Right kidney (tissue), 9 donors: ENCODE data around the gene STAMBPL1.
A peak's percentile ranks its signal among the peaks of the same experiment; 100 is the strongest.
"Not testable (repeated sequence)": the region's sequence is repeated elsewhere in the genome, so short reads cannot be mapped to it uniquely, and the experiment has no call there.

Experiments used
- DNase-seq: peaks from one replicate; pipeline ENCODE4 v3.0.0-alpha.2; 2016
- long read RNA-seq, 8 donors: transcript quantifications; one replicate each; lab custom pipeline, GENCODE V29; 2026

Gene STAMBPL1
- long read RNA-seq, donor 1 = 0 reads
- long read RNA-seq, donor 2 = 0 reads
- long read RNA-seq, donor 3 = 0 reads
- long read RNA-seq, donor 4 = 0 reads
- long read RNA-seq, donor 5, partial matches to known transcripts = 141 of 241 reads
- long read RNA-seq, donor 5, other reads (novel, unspliced or antisense) = 99 of 241 reads
- long read RNA-seq, donor 6 = 0 reads
- long read RNA-seq, donor 7 = 0 reads
- long read RNA-seq, donor 8 = 0 reads

- no peak for DNase-seq
Measured at GRCh38 chr10:88879534-88880281, at the start of gene STAMBPL1. TSS of gene STAMBPL1 (plus strand) at chr10:88880245. CDS start at chr10:88901709, 21,464 bp downstream.

DNA sequence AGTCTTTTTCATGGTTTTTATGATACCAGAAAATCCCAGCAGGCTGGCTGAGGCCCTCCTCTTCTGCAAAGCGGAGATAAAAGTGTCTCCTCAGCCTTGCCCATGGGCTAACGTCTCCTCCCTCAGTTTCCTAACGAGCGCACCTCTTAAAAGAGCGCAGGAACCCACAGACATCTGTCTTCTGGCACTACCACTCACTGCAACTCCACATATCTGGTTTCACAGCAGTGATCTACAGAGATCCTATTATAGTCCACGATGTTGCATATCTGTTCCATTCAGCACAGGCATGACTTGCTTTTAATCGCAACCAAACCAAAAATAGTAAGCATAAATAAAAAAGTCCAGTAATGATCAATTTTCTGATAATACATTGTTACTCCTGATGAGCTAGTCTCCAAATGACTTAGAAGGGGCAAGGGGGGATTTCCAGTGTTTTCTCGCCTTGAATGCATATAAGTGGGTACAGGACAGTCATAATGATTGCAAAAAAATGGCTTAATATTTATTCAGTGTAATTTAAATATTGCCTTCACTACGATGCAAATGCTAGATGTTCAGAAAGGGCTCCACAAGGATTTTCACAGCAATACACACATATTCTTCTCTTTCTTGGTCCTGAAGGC lies 49.3 kb upstream of the STAMBPL1 start:
- DNase-seq = no peak

DNA sequence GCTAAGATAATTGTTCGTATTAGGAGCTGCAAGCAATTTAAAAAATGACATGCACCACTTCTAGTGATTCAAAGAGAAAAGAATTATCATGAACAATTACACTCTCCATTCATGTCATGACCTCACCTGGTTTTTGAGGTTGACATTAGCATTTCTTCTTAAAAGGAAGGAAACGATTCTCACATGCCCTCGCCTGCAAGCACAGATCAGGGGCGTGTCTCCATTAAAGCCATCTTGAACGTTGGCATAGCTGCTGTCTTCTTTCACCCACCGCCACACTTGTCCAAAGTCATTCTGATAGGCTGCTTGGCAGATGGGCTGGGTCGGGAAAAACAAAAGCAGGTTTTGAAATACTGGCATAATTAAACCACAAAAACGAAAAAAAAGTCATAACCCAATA lies 48.3 kb upstream of the STAMBPL1 start:
- no peak for DNase-seq

GRCh38 chr10:88832376-88832775 lies 47.7 kb upstream of the STAMBPL1 start:
- DNase-seq = no peak

DNA sequence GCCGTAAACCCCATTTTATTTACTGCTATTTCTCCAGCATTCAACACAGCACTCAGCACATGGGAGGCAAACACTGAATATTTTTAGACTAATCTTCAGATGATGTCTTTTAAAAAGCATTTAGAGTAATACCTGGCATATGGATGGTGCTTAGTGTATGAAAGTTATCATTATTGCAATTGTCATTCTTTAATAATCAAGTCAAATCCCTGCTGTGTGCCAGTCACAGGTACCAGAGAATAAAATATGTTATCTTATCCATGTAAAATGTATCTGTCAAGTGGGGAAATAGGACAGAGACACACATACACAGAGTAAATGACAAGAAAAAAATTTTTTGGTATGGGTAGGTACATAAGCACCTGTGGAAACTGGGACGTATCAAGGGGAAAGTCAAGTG lies 46.9 kb upstream of the STAMBPL1 start:
- no peak for DNase-seq

DNA sequence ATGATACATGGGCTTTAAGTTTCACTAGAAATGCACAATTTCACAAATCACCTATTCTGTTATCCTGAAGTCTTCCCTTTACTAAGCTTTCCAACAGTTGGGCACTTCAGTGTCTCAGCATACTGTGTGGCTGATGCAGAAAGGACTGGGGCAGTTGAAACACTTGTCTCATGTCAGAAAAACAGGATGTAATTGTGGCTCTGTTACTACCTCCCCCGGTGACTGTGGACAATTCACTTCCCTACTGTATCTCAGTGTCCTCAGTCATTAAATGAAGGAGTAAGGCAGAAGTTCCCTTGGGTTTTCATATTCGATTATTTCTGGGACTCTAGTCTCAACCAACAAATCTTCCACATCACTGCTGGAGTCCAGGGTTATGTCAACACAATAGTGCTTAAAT lies 46.3 kb upstream of the STAMBPL1 start:
- no peak for DNase-seq

DNA sequence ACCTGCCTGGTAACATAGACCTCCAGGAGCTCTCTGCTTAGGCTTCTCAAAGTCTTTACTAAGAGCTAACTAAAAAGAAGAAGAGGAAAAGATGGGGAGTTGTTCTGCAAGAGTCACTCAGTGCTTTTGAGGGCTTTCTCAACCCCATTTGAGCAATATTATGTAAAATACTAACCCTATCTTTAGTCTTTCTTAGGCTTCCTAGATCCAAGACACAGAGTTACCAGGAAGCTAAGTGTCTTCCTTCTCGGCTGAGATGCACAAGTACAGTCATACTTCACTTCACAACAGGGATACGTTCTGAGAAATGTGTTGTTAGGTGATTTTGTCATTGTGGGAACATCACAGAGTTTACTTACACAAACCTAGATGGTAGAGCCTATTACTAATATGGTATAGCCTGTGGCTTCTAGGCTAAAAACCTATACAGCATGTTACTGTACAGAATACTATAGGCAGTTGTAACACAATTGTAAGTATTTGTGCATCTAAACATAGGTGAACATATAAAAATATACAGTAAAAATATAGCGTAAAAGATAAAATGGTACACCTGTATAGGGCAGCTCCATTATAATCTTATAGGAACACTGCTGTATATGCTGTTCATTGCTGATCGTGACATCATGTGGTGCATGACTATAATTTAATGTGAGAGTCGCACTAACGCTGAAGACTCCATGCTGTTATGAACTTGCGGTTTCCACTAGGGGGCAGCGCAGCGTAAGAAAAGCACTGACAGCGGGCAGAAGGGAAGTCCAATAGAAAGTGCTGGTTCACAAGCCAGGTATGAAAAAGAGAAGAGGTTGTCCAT lies 44.7 kb upstream of the STAMBPL1 start:
- DNase-seq = peak; percentile 25

GRCh38 chr10:88835910-88836221 lies 44.2 kb upstream of the STAMBPL1 start:
- DNase-seq = no peak

GRCh38 chr10:88837632-88838031 lies 42.4 kb upstream of the STAMBPL1 start:
- DNase-seq = not testable (repeated sequence)

- no peak for DNase-seq
Measured at GRCh38 chr10:88838766-88839350, 41.2 kb upstream of the STAMBPL1 start.

DNA sequence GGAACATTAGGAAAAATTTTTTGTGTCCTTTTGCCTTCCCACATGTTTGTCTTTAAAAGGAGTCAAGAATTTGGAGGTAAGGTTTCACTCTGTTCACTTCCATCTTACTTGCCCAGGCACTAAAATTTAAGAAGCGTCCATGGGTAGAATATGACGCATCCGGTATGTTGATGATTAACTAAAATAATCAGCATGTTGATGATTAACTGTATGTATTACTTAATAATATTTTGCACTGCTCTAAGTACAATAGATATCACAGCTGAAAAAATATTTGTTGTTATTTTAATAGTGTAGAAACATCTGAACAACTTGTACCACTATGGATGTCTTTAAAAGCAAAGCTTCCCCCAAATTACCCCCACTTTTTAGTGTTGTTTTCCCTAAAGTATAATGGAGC lies 39.9 kb upstream of the STAMBPL1 start:
- DNase-seq = no peak

- no peak for DNase-seq
Measured at GRCh38 chr10:88840881-88841280, 39.2 kb upstream of the STAMBPL1 start.

DNA sequence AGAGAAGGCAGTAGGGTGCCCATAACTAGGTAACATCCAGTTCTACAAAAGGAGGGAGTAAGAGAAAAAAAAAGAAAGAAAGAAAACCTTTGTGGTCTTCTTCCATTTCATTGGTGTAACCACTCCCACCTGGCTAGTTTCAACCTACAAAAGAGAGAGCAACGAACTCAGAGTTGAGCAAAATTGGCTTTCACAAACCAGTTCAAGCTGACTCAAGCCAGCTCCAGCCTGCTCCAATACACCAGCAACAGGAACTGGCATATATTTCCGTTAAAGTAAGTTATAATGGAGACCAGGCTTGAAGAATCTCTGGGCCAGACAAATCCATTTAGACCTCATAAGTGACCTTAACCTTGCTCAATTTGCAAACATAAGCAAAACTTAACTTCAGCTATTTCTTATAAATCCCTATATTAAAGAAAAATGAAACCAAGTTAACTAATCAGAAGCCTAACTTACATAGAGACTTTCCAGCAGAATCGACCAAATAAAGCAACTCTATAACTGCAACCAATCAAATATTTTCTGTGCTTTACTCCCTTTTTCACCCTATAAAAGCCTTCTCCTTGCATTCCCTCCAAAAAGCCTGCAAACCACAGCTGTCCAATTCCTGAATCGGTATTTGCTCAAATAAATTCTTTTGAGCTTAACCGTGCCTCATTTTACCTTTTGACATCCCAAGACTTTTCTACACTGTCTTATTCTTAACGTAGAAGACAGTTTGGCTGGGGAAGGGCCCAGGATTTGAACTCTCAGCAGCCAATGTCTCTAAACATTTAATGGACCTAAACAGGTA lies 38.5 kb upstream of the STAMBPL1 start:
- no peak for DNase-seq

DNA sequence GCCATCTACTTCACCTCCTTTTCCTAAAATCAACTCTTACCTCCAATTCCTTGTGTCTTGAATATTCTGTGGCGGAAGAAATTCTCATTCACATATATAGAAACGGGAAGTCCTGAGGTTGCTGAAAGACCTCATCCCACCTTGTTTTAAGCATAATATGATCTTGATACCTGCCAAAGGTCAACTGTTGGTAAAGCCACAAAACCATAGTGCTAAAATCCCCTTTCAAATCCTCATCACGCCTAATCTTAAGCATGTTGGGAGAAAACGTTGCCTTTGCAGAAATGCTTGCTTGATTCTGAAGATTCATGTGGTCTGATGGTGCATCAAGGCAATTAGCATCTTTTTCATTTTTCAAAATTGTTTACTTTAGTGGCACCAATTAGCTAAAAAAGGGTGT lies 36.9 kb upstream of the STAMBPL1 start:
- DNase-seq = no peak

GRCh38 chr10:88848499-88848898 lies 31.5 kb upstream of the STAMBPL1 start:
- no peak for DNase-seq

DNA sequence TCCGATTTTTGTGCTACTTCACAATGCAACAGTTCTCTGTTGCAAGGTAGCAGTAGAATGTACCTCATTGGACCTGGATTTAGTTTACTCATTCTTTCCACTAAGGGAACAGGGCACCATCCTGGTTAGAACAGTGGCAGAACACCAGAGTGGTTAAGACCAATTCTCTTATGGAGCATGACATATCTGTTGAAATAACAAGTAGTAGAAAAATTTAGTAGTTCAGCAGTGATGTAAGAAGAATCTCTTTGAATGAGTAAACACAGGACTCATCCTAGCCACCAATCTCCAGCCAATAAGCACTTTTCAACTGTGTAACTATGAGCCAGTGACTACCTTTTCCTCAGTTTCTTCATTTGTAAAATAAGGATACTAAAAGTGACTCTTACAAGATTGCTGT lies 30.8 kb upstream of the STAMBPL1 start:
- no peak for DNase-seq

DNA sequence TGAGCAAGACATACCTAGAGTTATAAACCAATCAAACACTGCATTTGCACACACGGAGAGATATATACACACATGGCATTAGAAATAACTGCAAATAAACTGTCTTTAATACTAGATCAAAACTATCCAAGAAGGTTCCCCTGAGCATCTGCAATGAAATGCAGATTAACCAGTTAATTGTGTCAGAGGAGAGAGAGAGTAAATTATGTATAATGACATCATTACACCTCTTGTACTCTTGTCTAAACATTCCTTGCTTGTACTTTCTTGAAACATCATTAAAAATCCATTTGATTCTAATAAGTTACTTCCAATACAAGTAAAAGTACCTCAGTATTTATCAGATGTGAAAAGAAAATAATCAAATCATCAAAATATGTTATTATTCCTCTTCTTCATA lies 29.3 kb upstream of the STAMBPL1 start:
- no peak for DNase-seq

DNA sequence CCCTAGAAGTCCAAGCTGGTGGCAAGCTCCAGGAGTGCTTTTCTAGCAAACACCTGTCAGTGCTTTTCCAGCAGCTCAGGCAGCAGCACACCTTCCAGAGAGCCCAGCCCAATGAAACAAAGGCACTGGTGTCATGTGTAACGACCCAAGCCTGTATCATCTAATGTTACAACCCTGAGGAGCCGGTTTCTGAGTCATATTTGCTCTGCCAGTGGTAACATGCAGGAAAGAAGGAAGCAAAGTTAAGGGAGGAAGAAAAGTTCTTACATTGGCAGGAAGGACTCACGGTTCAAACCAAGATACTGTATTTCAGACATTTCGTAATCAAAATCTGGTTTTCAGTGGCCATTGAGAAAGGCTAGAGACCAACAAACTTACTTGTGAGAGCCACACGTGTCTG lies 28.3 kb upstream of the STAMBPL1 start, which contains the start of gene ANKRD22:
Gene ANKRD22 (minus strand): TSS at position 139 of the 400 bp plus-strand sequence. CDS start 237 bp downstream, outside the sequence.
- DNase-seq = no peak

DNA sequence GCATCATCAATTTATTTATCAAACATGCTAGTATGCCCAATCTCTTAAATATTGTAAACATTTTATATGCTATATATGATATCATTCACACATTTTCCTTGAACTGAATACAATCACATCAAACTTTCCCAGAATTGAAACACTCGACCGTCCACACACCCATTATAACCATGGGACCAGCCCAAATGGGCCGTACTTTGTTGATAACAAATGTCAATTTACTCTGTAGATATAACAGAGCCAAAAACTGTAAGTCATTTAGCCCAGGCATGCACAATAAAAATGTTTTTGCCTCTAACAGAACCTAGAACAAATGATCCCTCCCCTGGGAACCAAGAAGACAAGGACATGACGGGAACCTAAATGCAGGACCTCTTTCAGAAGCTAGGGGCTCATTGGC lies 27.7 kb upstream of the STAMBPL1 start:
- DNase-seq = no peak

DNA sequence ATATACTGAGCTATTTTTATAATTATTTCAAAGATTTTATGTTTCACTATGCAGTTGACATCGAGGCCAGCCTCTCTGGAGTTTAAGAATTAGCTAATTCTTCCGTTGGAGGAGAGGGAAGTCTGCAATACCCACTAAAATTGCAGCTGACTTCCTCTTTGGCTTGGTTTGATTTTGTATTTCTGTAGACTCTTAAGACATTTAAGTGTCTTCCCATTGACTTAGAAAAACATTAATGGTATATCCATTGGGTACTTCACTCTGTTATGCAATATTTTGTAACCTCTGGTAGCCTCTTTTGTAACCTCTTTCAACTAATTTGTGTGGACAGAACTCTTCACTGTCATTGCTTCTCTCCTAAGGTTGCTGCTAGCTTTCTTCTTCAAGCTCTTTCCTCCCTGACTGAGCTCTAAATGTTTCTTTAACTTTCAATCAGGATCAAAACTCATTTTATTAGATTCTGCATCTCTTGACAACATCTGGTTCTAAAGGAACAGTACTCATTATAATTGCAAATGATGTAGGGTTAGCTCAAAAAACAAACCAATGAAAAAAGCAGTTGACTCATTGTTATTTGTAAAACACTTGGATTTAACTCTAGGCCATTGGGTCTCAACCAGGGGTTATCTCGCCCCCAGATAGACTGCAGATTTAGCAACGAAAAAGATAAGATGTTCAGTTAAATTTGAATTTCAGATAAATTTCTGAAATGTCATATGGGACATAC lies 26.7 kb upstream of the STAMBPL1 start:
- no peak for DNase-seq

GRCh38 chr10:88854684-88855083 lies 25.4 kb upstream of the STAMBPL1 start:
- no peak for DNase-seq
